Posterior vena cava (tissue), 2 donors: ENCODE data around the gene FHOD3. TPM values are rescaled to one million over a fixed set of nuclear protein-coding genes. Genes with fewer than 3 reads are reported as not detected.
"Not testable (repeated sequence)": the region's sequence is repeated elsewhere in the genome, so short reads cannot be mapped to it uniquely, and the experiment has no call there.

Experiments
- DNase-seq: peaks from one replicate; pipeline ENCODE4 v3.0.0-alpha.2; 2020; ENCODE audit warnings: low spot score
- intact Hi-C, 2 donors: fragments of 100-400 bp; cut with DNase I; formaldehyde crosslinking; loops; one replicate each; pipeline versions ENCODE4 v1.14.1 to v1.14.2; 2022 to 2023
- total RNA-seq, 2 donors: library from RNA; stranded (reverse); fragmentation: NEBNext Ultra II Directional; extraction: Animal tissue kit (Norgen Biotek cat#: 25700); gene quantifications; one replicate each; pipeline ENCODE4 v1.2.1, GENCODE V29; 2021
- donor health status: DM: yes; HTN: yes; CAD: no.
- donor health status: DM: yes; HTN: yes; CAD: no.

FHOD3 gene
- total RNA-seq, 2 donors from 2014 or later: 26.0 to 29.8 TPM

GRCh38 chr18:36756242-36756641, 458.7 kb downstream of the FHOD3 start:
- no peak for DNase-seq
- intact Hi-C loops: loop anchor here (5.0 to 10.0 kb wide), 2 partner anchors 64 to 461 kb away; partner anchors contain the start of gene FHOD3 (in 1 of the 2)

GRCh38 chr18:36757081-36757480, 459.6 kb downstream of the FHOD3 start:
- DNase-seq: no peak
- intact Hi-C loops: loop anchor here (5.0 to 10.0 kb wide), 2 partner anchors 65 to 462 kb away; partner anchors contain the start of gene FHOD3 (in 1 of the 2)

- intact Hi-C loops: loop anchor here (5.0 to 10.0 kb wide), 2 partner anchors 66 to 463 kb away; partner anchors contain the start of gene FHOD3 (in 1 of the 2)
- DNase-seq: no peak
These were observed 460.5 kb downstream of the FHOD3 start for GRCh38 chr18:36757991-36758390.

DNA sequence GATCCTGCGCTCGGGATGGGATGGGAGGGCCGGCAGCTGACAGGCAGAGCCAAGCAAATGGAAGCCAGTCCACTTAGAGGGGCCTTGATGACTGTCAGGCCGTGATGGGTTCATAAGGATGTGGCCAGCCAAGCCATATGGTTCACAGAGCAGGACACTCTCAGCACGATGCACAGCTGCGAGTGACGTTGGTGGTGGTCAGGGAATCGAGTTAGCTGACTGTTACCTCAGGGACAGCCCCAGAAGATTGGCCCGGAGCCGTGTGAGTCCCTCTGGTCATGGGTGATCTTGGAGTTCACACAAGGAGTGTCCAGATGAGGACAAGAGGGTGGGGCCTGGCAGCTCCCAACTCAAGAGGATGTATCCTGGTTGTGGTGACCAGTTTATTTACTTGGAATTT, 461.1 kb downstream of the FHOD3 start:
- intact Hi-C loops: loop anchor here (5.0 to 10.0 kb wide), 2 partner anchors 66 to 464 kb away; partner anchors contain the start of gene FHOD3 (in 1 of the 2)
- no peak for DNase-seq

GRCh38 chr18:36759167-36759776, 461.8 kb downstream of the FHOD3 start:
- intact Hi-C loops: loop anchor here (5.0 to 10.0 kb wide), 2 partner anchors 67 to 464 kb away; partner anchors contain the start of gene FHOD3 (in 1 of the 2)

GRCh38 chr18:36760598-36760997, 463.1 kb downstream of the FHOD3 start:
- intact Hi-C loops: loop anchor here in 1 of 2 donors (2.0 to 10.0 kb wide), 2 partner anchors 240 to 994 kb away; no protein-coding TSS in a partner anchor

More at GRCh38 chr18:36759167-36759776, 461.8 kb downstream of the FHOD3 start:
- no peak for DNase-seq

DNA sequence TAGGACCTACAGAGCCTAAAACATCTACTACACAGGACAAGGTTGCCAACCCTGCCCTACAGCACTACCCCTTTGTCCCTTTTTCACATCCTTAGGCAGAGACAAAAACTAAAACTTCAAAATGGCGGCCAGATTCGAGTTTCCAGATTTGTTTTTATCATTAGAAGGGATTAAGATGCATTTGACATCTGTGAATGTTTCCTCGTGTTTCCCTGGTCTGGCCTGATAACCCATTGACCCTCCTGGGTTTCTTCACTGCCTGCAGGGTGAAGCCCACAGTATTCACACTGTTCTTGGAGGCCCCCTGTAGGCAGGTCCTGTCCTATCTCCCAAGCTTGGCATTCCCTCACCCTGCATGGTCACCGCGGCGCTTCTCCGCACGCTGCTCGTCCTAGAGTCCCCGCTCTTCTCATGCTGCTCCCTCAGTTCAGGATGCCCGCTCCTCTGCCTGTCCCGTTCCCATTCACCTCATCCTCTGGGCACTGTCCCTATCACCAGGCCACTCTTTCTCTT, 463.7 kb downstream of the FHOD3 start:
- no peak for DNase-seq
- intact Hi-C loops: loop anchor here in 1 of 2 donors (2.0 to 10.0 kb wide), 2 partner anchors 240 to 994 kb away; no protein-coding TSS in a partner anchor

More at GRCh38 chr18:36760598-36760997, 463.1 kb downstream of the FHOD3 start:
- no peak for DNase-seq

- DNase-seq: no peak
- intact Hi-C loops: loop anchor here in 1 of 2 donors (10.0 kb wide), 1 partner anchor 993 kb away; no protein-coding TSS in a partner anchor
These were observed 464.6 kb downstream of the FHOD3 start for GRCh38 chr18:36762074-36762473.

DNA sequence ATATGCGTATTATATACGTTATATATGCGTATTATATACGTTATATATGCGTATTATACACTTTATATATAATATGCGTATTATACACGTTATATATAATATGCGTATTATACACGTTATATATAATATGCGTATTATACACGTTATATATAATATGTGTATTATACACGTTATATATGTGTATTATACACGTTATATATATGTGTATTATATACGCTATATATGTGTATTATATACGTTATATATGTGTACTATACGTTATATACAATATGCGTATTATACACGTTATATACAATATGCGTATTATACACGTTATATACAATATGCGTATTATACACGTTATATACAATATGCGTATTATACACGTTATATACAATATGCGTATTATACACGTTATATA, 465.5 kb downstream of the FHOD3 start:
- DNase-seq: not testable (repeated sequence)
- intact Hi-C loops: loop anchor here in 1 of 2 donors (10.0 kb wide), 1 partner anchor 992 kb away; no protein-coding TSS in a partner anchor

- DNase-seq: no peak
- intact Hi-C loops: loop anchor here in 1 of 2 donors (10.0 kb wide), 1 partner anchor 988 kb away; no protein-coding TSS in a partner anchor
These were observed 469.3 kb downstream of the FHOD3 start for GRCh38 chr18:36766836-36767235.

- no peak for DNase-seq
- intact Hi-C loops: loop anchor here in 1 of 2 donors (10.0 kb wide), 1 partner anchor 986 kb away; no protein-coding TSS in a partner anchor
These were observed 471.7 kb downstream of the FHOD3 start for GRCh38 chr18:36769172-36769571.

GRCh38 chr18:36769611-36770314, 472.2 kb downstream of the FHOD3 start:
- DNase-seq: no peak
- intact Hi-C loops: loop anchor here in 1 of 2 donors (10.0 kb wide), 1 partner anchor 985 kb away; no protein-coding TSS in a partner anchor

GRCh38 chr18:36770315-36770946, 472.9 kb downstream of the FHOD3 start:
- intact Hi-C loops: no loop called here
- DNase-seq: no peak

DNA sequence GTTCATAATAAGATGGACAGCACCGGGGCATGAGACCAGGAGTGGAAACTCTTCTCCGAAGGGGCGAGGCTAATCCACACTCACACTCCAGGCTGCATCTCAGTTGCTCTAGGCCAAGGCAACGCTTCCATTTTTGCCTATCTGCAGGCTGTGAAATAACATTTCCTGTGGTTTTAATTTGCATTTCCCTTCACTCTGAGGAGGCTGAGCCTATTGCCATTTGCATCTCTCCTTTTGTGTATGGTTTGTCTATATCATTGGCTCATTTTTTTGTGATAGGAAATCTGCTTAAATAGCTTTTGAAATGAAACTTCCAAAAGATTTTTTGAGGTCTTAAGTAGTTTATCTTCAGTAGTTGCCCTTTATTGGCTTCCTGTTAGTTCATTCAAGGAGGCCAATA, 473.7 kb downstream of the FHOD3 start:
- intact Hi-C loops: no loop called here
- no peak for DNase-seq

DNA sequence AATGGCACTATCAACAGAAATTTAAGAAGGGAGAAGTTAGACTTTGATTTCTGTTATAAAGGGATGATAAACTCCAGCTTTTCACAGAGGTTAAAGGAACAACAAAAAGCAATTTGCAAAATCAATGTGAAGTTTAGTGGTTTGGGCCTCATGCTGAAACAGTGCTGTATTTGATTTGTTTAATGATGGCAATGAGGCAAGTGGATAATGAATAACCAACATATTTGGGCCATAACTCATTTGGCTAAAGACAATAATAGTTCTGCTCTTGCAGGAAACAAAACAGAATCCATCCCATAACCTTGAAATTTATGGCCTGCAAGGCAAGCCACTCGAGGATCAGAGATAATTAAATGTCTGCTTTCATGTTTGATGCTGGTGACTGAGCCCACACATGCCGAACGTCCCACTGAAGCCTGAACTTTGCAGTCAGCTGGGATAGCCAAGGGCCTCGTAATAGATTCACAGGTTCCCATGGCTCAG, 474.8 kb downstream of the FHOD3 start:
- intact Hi-C loops: no loop called here
- DNase-seq: no peak

DNA sequence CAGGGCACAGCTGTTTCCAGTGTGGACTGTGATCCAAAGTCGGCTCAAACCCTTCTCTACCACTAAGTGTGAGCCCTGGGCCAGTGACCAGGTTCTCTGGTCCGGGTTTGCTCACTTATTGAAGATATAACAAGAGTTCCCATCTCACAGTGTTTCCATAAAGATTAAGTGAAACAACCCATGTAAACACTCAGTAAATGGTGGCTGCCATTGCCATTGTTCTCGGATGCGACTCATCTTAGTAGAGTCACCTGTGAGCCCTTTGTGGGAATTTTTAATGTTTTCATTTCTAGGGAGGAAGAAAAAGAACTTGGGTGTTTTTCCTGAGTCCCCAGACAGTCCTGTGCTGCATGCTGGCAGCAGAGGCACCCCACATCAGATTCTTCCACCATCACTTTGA, 477.9 kb downstream of the FHOD3 start:
- intact Hi-C loops: no loop called here
- DNase-seq: no peak

DNA sequence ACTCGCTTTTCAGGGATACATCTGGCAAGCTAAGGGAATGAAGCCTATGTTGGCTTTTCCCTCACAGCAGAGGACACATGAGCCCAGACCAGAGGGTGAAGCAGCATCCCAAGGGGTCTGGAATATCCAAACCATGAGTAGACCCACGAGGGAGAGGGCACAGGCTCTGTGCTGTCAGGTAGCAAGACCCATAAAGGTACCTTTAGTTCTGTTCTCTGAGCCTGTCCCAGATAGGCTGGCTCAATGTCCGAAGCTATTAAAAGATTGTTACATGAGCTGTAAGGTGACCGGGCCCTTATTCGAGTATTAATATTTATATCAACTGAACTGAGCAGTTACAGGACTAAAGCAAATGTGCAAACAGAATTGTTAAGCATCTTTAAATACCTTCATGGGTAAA, 479.1 kb downstream of the FHOD3 start:
- DNase-seq: no peak
- intact Hi-C loops: no loop called here

GRCh38 chr18:36777566-36777965, 480.1 kb downstream of the FHOD3 start:
- intact Hi-C loops: no loop called here
- DNase-seq: no peak

DNA sequence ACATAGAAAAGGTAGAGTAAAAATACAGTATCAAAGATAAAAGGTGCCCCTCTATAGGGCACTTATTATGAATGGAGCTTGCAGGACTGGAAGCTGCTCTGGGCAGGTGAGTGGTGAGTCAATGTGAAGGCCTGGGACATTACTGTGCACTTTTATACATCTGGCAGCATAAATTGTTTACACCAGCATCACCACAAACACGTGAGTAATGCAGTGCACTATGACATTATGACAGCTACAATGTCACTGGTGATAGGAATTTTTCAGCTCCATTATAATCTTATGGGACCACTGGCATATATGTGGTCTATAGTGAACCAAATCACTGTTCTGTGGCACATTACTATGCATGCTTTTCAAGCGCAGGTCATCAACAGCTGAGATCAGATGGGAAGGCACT, 483.2 kb downstream of the FHOD3 start:
- intact Hi-C loops: no loop called here

More for the DNA sequence above, 483.2 kb downstream of the FHOD3 start:
- DNase-seq: no peak
